Activated B cell treated with CpG ODN at 0.5 μM for 24 hours (primary cell): Measurements from ENCODE around the gene DMRTC2. TPM values are rescaled to one million over a fixed set of nuclear protein-coding genes. Genes with fewer than 3 reads are reported as not detected.
A peak's percentile ranks its signal among the peaks of the same experiment; 100 is the strongest.

ENCODE experiments used
- ATAC-seq: fragments of 200-7000 bp; cut with Tn5 transposase; one replicate; pipeline ENCODE4 v1.10.0; 2021; ENCODE audit warnings: low read depth, mild to moderate bottlenecking, moderate library complexity
- CTCF ChIA-PET: fragments of 350-600 bp; sonication (Branson Sonifier 250); formaldehyde crosslinking; loops from one replicate; lab custom pipeline; 2021; ENCODE audit warnings: antibody characterized with exemption; lab: Charles Lee
- POLR2A ChIA-PET: fragments of 350-600 bp; sonication (Branson Sonifier 250); formaldehyde crosslinking; loops from one replicate; lab custom pipeline; 2021; ENCODE audit warnings: antibody characterized with exemption; lab: Charles Lee
- DNase-seq: peaks from one replicate; pipeline ENCODE4 v3.0.0; 2022
- H3K27ac Mint-ChIP-seq: one replicate; pipeline ENCODE4 v1.8.0; 2020; ENCODE audit warnings: mixed read lengths
- H3K27me3 Mint-ChIP-seq: one replicate; pipeline ENCODE4 v1.8.0; 2021; ENCODE audit warnings: mixed read lengths
- H3K36me3 Mint-ChIP-seq: one replicate; pipeline ENCODE4 v1.8.0; 2021; ENCODE audit warnings: low read depth, mixed read lengths
- H3K4me1 Mint-ChIP-seq: one replicate; pipeline ENCODE4 v1.8.0; 2021; ENCODE audit warnings: mixed read lengths
- H3K4me3 Mint-ChIP-seq: one replicate; pipeline ENCODE4 v1.8.0; 2020; ENCODE audit warnings: mild to moderate bottlenecking, mixed read lengths
- H3K9me3 Mint-ChIP-seq: one replicate; pipeline ENCODE4 v1.8.0; 2020; ENCODE audit warnings: mixed read lengths
- intact Hi-C: fragments of 100-400 bp; cut with micrococcal nuclease; formaldehyde crosslinking; loops from one replicate; pipeline ENCODE4 v1.15.1; 2024
- total RNA-seq: library from RNA; stranded (reverse); gene quantifications from 2 replicates; pipeline ENCODE4 v1.2.3, GENCODE V29; 2022
- TF ChIP-seq, protein P1 (sequence below): fragments of 200-600 bp; IDR thresholded peaks from one replicate; pipeline ENCODE4 v1.8.0; 2022; ENCODE audit warnings: antibody characterized with exemption, mild to moderate bottlenecking

DMRTC2 gene
- not detected in 2 replicates for total RNA-seq

GRCh38 chr19:41845001-41845050 lies at the start of gene DMRTC2:
Gene DMRTC2, plus strand, starts transcription at chr19:41845042. Its CDS starts 2,387 bp downstream, at chr19:41847429.
- Mint-ChIP-seq H3K4me1 (no peaks in the 10 kb centered on the region), H3K36me3 (no peaks in the 10 kb centered on the region), H3K27ac (no peak within 1 kb of the TSS), H3K4me3 (no peak within 1 kb of the TSS), H3K9me3 (no peaks in the 10 kb centered on the region), H3K27me3 (peaks cover 7% of the 10 kb centered on the region)
- ChIA-PET CTCF (no interaction called here), POLR2A (no interaction called here)
- DNase-seq (no peak), ATAC-seq (no peak)
- TF ChIP-seq, protein P1, sequence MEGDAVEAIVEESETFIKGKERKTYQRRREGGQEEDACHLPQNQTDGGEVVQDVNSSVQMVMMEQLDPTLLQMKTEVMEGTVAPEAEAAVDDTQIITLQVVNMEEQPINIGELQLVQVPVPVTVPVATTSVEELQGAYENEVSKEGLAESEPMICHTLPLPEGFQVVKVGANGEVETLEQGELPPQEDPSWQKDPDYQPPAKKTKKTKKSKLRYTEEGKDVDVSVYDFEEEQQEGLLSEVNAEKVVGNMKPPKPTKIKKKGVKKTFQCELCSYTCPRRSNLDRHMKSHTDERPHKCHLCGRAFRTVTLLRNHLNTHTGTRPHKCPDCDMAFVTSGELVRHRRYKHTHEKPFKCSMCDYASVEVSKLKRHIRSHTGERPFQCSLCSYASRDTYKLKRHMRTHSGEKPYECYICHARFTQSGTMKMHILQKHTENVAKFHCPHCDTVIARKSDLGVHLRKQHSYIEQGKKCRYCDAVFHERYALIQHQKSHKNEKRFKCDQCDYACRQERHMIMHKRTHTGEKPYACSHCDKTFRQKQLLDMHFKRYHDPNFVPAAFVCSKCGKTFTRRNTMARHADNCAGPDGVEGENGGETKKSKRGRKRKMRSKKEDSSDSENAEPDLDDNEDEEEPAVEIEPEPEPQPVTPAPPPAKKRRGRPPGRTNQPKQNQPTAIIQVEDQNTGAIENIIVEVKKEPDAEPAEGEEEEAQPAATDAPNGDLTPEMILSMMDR = no peak
- intact Hi-C loops = no loop called here

- Mint-ChIP-seq H3K4me3 (no peak within 1 kb of the TSS), H3K27ac (no peak within 1 kb of the TSS), H3K27me3 (peaks cover 13% of the 10 kb centered on the region), H3K4me1 (peaks cover 15% of the 10 kb centered on the region), H3K36me3 (no peaks in the 10 kb centered on the region), H3K9me3 (no peaks in the 10 kb centered on the region)
- no peak for DNase-seq
- intact Hi-C loops = loop anchor here (2.0 kb wide), 1 partner anchor 14 kb away; no protein-coding TSS in a partner anchor
- CTCF ChIA-PET = interaction anchor here (2.1 to 6.4 kb wide), 4 partner anchors 11 to 89 kb away, joined by 5 to 206 read pairs (median 18); no protein-coding TSS in a partner anchor
- TF ChIP-seq, protein P1 = no peak
- POLR2A ChIA-PET = no interaction called here
- ATAC-seq = no peak
Observed at GRCh38 chr19:41796362-41796761, 48.5 kb upstream of the DMRTC2 start, which contains the start of gene CEACAM3. Gene CEACAM3, plus strand, starts transcription at chr19:41796587. Its CDS starts 91 bp downstream, at chr19:41796678.

DNA sequence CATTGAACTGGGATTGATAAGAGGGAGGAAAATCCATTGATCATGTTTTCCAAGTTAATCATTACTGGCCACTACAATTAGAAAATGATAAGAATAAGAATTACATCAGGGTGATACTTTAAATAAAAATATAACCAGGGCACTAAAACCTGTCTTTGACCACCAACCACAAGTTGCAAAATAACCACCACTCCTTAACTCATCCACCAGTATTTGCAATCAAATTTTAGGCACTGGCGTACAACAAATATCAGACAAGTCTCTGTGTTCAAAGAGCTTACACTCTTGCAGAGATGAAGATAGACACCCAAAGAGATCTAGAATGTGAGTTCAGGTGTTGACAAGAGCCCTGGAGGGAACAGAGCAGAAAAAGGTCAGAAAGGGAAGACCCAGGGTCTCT lies 47.9 kb upstream of the DMRTC2 start:
- ATAC-seq (no peak), DNase-seq (no peak)
- Mint-ChIP-seq H3K27ac (no peak overlapping the region), H3K9me3 (no peaks in the 10 kb centered on the region), H3K27me3 (peaks cover 13% of the 10 kb centered on the region), H3K4me3 (no peak overlapping the region), H3K4me1 (peaks cover 21% of the 10 kb centered on the region), H3K36me3 (no peaks in the 10 kb centered on the region)
- ChIA-PET POLR2A (no interaction called here), CTCF (interaction anchor here (6.4 kb wide), 1 partner anchor 26 kb away, joined by 206 read pairs; no protein-coding TSS in a partner anchor)
- TF ChIP-seq, protein P1 = no peak
- intact Hi-C loops = loop anchor here (2.0 kb wide), 1 partner anchor 14 kb away; no protein-coding TSS in a partner anchor

DNA sequence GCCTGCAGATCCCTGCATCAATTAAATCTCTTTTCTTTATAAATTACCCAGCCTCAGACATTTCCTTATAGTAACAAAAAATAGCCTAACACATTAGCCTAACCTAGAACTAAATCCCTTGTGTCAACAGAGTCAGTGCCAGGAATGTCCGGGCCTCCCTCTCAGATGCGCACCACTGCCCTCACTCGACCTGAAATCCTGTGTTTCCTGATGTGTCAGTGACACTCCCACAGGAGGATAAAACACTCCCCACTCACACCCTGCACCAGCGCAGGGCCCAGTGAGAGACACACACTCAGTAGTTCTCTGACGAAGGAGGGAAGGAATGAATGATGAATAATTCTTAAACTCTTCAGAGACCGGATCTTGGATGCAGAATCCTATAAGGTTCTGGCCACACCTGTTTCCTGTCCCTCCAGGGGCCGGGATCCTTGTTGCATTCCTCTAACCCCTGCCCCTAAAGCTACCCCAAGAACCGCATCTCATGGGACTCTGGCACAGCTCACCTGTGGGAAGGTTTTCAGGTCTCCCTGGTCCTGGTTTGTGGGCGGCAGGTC lies 45.3 kb upstream of the DMRTC2 start:
- TF ChIP-seq, protein P1 = no peak
- H3K27me3 Mint-ChIP-seq = peaks cover 2% of the 10 kb centered on the region
- H3K36me3 Mint-ChIP-seq = no peaks in the 10 kb centered on the region
- ChIA-PET POLR2A (no interaction called here), CTCF (interaction anchor here (1.0 kb wide), 1 partner anchor 47 kb away, joined by 3 read pairs; no protein-coding TSS in a partner anchor)
- ATAC-seq (no peak), DNase-seq (no peak)
- no peak overlapping the region for H3K4me3 Mint-ChIP-seq
- H3K9me3 Mint-ChIP-seq = no peaks in the 10 kb centered on the region
- peaks cover 41% of the 10 kb centered on the region for H3K4me1 Mint-ChIP-seq
- H3K27ac Mint-ChIP-seq = no peak overlapping the region
- intact Hi-C loops = no loop called here

DNA sequence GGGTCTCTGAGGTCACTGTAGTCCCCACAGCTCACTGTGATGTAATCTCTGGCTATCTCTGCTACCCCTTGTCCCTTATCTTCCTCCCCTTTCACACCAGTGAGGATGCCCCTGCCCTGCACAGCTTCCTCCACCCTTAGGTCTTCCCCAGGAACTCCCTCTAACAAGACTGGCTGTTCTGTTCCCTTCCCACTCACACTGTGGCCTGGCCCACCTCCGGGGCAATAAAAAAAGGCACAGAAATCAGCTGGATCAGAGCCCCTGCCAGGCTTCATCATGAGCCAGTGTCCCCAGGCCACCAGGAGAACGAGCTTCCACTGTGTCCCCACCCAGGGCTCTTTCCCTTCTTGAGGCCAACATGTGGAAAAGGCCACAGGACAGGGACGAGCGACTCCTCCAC lies 43.8 kb upstream of the DMRTC2 start:
- peak overlapping the region; percentile 79 for H3K27ac Mint-ChIP-seq
- ATAC-seq (no peak), DNase-seq (no peak)
- POLR2A ChIA-PET = no interaction called here
- H3K4me3 Mint-ChIP-seq = no peak overlapping the region
- peaks cover 48% of the 10 kb centered on the region for H3K4me1 Mint-ChIP-seq
- H3K36me3 Mint-ChIP-seq = no peaks in the 10 kb centered on the region
- TF ChIP-seq, protein P1 = no peak
- H3K27me3 Mint-ChIP-seq = no peaks in the 10 kb centered on the region
- intact Hi-C loops = no loop called here
- CTCF ChIA-PET = interaction anchor here (5.8 kb wide), 1 partner anchor 8 kb away, joined by 29 read pairs; no protein-coding TSS in a partner anchor
- H3K9me3 Mint-ChIP-seq = no peaks in the 10 kb centered on the region
